ENCODE results near the gene CD3G.

The CD3G gene

DNA sequence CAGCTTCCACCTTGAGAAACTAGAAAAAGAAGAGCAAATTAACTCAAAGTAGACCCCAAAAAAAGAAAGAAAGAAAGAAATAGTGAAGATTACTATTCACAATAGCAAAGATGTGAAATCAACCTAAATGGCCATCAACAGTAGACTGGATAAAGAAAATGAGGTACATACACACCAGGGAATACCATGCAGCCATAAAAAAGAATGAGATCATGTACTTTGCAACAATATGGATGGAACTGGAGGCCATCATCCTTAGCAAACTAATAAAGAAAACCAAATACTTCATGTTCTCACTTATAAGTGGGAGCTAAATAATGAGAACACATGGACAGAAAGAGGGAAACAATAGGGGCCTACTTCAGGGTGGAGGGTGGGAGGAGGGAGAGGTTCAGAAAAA is 15.4 kb upstream of the CD3G start:
- DNase-seq: no peak

DNA sequence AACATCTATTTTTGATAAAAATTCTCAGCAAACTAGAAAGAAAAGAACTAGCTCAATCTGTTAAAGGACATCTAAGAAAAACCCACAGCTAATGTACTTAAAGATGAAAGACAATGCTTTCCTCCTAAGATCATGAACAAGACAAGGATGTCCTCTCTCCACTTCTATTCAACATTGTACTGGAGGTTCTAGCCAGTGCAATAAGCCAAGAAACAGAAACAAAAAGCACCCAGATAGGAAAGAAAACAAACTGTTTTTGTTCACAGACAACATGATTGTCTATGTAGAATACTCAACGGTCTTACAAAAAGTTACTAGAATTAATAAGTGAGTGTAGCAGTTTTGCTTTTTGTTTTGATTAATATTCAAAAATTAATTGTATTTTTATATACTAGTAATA is 9.4 kb upstream of the CD3G start:
- DNase-seq: no peak

DNA sequence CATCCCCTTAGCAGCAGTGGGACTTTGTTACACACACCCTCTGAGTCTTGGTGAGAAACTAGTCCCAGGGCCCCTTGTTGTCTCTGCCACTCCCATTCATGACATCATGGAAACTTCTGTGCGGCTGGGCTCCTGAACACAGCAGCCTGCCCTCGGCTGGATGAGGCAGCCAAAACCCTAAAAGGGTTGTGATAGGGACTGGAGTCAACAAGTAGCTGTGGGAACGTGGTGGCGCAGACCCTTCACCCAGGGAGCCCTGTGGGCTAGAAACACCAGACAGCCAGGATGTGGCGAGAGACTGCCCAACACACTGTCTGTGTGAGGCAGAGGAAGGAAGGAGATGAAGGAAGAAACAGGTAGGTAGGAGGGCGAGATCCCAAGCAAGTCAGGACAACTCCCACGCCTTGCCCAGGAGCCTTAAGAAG is 5.5 kb upstream of the CD3G start:
- peak; percentile 72 to 92 (median 84) for DNase-seq

DNA sequence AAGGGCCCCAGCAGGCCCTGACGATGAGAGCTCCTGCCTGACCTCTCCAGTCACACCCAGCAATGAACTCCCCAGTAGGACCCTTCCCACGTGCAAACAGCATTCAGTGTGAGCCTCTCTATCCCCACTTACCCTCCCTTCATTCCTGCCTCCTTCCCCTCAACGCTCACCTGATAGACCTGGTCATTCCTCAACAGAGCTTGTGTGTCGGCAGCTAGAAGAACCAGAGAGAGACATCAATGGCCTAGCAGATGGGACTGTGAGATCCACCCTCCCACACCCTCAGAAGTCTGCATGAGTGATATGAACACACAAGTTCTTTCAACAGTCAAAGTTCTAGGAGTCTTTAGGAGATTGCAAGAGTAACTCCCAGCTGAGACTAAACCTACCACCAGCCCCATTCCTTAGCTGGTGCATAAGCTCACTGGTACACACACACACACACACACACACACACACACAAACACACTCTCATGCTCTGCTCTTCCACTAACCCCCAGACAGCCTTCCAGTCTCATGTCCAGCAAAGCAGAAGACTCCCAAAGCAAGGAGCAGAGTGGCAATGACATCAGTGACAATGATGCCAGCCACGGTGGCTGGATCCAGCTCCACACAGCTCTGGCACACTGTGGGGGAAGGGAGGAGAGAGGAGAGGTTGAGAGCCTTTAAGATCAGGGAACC is 4.7 kb upstream of the CD3G start:
- DNase-seq: peak in 1 of 5 donors; percentile 30

DNA sequence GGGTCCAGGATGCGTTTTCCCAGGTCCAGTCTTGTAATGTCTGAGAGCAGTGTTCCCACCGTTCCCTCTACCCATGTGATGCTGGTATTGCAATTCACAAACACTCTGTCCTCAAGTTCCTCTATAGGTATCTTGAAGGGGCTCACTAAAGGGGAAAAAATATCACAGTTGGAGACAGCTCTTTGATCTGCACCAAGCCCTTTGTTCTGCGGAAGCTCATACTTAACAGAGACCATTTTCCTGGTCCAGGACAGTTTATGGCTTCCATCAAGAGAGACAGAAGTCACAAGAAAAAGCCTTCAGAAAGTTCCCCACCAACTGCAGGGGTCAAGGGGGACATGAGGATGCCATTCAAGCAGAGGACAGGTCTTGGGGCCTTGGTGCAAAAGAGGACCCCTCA is 3.7 kb upstream of the CD3G start:
- no peak for DNase-seq

DNA sequence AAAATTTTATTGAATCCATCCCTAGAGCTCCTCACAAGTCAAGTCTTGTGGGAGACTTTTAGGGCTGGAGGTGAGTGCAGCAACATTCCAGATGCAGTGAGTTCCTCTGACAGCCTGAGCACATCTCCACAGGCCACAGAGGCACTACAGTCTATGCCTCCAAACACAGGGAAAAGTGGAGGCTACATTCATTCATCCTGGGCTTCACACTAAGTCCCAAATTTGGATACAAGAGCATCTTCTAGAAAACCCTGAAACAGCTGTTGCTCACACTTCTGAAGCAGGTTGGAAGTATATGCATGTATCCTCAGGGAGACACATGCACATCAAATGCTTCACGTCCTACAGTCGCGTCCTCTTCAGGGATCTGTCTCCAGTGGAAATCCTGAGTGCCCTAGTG is 2.9 kb upstream of the CD3G start:
- DNase-seq: no peak

DNA sequence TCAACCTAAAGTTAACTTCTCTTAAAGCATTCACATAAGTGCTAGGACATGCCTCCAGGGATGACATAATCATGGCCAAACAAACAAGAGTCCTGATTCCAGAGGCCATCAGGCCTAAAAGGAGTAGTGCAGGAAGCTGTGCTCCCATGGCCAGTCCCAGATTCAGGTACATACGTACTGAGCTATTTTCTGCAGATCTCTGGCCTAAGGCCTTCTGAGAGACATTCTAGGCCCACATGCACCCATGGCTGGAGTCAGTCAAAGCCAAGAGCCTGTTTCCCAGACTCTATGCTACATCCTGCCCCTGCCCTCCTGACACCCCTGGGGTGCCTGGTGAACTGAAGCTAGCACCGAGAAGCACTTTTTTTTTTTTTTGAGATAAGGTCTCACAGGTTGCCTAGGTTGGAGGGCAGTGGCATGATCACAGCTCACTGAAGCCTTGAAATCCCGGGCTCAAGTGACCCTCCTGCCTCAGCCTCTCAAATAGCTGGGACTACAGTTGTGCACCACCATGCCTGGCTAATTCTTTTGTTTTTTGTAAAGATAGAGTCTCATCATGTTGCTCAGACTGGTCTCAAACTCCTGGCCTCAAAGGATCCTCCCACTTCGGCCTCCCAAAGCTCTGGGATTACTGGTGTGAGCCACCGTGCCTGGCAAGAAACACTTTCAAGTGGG is 2.2 kb upstream of the CD3G start:
- DNase-seq: peak in 1 of 5 donors; percentile 46

DNA sequence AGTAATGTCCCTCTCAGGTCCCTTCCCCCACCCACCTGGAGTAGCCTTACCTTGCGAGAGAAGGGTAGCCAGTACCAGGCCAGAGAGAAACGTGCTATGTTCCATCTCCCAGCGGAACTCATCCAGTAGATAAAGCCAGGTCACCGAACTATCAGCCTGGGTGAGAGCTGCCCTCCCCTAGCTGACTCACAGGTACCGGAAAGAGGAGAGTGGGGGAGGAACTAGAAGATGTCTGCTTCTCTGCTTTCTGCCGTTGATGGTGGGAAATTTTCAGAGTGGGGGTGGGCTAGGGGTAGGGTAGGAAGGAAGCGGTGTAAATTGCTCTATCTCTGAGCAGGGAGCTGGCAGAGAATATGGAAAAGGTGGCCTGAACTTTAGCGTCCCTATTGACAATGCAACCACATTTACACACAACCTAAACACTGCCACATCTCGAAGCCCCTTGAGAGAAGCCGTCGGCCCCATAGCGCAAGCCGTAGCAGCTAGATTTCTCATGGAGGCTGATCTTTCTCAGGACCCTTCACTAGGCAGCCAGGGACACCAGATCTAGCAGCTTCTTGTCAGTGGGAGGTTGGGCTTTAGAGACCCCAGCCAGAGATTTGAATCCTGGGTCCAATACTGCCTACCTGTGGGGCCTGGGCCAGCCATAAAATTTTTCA is 1.5 kb upstream of the CD3G start, which contains the start of gene CD3D:
Gene CD3D (minus strand): TSS at position 203 of the 659 bp plus-strand sequence. CDS start 98 bp downstream, at position 105.
- peak; percentile 44 to 81 (median 60) for DNase-seq

DNA sequence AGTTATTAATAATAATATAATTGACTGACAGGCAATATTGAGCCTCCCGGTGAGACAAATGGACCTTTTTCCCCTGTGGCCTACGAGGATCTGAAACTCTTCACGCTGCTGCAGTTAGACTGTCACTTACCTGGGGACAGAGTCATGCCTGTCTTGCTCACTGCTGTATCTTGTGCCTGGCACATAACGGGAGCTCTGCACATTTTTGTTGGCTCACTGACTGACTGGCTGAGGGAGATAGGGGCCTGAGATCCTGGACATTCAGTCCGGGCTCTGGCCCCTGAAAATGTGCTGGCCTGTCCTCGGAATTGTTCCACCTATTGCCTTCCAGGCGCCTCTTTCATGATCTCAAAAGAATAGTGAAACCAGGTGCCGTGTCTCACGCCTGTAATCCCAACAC is 896 bp upstream of the CD3G start:
- DNase-seq: peak in 1 of 5 donors; percentile 38

DNA sequence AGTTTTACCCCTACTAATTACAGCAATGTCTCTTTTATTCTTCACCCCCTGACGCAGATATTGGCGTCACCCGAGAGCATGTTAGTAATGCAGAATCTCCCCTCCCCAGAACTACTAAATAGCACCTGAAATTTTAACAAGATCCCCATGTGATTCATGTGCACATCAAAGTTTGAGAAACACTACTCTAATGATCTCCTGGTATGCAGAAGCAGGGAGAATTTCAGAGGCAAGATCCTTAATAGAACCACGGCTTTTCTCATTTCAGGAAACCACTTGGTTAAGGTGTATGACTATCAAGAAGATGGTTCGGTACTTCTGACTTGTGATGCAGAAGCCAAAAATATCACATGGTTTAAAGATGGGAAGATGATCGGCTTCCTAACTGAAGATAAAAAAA is 5.3 kb downstream of the CD3G start:
- DNase-seq: no peak

DNA sequence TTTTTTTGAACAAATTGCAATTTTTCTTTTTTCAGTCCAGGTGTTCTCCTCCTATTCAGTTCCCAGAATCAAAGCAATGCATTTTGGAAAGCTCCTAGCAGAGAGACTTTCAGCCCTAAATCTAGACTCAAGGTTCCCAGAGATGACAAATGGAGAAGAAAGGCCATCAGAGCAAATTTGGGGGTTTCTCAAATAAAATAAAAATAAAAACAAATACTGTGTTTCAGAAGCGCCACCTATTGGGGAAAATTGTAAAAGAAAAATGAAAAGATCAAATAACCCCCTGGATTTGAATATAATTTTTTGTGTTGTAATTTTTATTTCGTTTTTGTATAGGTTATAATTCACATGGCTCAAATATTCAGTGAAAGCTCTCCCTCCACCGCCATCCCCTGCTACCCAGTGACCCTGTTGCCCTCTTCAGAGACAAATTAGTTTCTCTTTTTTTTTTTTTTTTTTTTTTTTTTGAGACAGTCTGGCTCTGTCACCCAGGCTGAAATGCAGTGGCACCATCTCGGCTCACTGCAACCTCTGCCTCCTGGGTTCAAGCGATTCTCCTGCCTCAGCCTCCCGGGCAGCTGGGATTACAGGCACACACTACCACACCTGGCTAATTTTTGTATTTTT is 9.1 kb downstream of the CD3G start:
- peak in 1 of 5 donors; percentile 24 for DNase-seq

DNA sequence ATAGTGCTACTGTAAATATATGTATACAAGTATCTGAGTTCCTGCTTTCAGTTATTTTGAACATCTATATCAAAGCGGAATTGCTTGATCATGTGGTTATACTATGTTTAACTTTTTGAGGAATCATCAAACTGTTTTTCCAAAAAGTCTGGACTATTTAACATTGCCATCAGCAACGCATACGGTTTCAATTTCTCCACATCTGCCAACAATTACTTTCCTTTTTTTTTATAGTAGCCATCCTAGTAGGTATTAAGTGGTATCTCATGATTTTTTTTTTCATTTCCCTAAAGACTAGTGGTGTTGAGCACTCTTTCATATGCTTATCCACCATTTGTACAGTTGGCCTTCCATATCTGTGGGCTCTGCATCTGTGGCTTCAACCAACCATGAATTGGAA is 13.9 kb downstream of the CD3G start:
- DNase-seq: no peak

DNA sequence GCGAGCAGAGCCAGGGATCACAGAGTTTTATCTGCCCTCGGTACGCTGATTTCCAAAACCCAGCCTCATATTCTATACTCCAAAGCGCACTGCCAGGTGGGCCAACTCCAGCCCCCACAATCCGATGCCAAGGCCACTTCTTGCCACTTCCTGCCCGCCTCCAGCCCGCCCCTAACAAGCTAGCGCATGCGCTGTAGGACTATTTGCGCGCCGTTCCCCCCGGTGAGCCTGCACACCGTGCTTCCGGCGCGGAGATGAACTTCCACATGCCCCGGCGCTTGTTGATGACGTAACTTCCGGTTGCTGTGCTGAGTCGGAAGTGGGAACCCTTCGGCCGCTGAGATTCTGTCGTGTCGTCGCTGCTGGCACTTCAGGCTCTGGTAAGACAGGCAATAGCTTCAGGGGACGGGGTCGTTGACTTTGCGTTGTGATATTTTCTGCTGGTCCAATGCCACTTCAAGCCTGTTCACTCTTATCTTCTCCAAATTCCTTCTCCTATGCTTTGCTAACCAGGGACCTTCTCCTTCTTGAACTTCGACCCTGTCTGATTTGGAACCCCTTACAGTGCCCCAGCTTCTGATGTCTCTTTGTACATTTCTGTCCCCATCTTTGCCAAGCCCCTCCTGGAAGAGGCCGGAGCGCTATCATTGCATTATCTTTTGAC is 15.3 kb downstream of the CD3G start, which contains the start of gene UBE4A:
Gene UBE4A (plus strand): TSS at position 306 of the 664 bp plus-strand sequence. CDS start 5,481 bp downstream, outside the sequence.
- DNase-seq: peak; percentile 88 to 98 (median 94)

DNA sequence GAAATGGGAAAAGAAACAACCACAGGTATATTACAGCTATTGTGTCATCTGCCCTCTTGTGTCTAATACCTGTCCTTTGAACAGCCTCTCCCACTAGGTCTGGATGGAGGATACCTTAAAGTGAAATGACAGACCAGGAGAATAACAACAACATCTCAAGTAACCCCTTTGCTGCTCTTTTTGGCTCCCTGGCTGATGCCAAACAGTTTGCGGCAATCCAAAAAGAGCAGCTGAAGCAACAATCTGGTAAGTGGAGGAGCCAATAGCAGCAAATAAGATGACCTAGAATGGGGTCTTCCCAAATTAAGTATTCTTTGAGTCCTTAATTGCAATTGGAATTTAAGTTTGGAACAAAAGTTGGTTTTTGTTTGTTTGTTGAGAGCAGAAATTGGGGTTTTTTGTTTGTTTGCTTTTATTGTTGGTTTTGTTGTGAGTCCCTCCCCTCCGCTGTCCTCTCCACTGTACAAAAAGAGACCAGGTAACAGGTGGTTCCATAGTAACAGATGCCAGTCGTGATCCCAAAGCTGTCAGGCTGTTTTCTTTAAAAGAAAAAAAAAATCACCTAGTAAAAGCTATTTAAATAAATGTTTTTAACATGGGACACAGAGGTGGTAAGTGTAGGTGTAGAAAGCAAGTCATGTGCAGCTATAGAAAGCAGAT is 20.9 kb downstream of the CD3G start:
- no peak for DNase-seq

DNA sequence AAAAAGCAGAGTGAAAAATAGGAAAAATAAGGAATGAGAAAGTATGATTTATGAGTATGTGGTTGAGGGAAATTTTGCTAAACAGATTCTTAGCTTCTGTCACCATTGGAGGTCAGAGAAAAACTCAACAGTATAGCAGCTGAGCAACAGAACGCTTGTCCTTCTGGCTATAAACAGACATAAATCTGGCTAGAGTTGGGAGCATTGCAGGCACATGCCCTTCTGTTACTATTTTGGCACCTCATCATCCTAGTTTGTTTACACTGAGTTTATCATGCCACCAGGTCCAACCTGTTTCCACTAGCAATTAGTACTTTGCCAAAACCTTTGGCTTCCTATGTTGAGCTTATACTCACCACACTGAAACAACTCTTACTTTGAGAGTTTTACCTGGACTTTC is 22.1 kb downstream of the CD3G start:
- DNase-seq: no peak

DNA sequence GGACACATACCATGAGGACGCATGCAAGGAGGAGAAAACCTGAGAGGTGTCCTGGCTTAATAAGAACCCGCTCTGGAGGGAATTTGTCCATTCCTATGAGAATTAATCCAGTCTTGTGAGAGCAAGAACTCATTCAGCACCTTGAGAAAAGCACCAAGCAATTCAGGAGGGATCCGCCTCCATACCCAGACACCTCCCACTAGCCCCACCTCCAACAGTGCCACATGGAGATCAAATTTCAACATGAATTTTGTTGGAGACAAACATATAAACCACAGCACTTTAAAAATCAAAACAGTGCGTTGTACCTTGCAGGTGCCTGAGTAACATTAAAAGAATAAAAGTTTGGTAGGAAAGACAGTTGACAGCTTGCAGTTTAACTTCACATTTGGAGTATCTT is 26.6 kb downstream of the CD3G start:
- DNase-seq: no peak

DNA sequence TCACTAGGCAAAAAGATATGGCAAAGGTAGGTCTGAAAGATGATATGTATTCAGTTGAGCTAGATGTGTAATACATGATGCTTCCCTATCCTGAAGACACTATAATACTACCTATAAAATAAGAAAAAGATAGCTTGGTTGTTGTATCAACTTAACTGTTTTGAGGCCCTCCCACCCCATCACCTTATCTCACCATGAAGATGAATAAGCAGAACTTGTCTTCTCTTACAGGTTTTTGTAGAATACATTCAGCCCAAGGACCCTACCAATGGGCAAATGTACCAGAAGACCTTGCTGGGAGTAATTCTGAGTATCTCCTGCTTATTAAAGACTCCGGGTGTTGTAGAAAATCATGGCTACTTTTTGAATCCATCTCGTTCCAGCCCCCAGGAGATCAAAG is 29.1 kb downstream of the CD3G start:
- no peak for DNase-seq

DNA sequence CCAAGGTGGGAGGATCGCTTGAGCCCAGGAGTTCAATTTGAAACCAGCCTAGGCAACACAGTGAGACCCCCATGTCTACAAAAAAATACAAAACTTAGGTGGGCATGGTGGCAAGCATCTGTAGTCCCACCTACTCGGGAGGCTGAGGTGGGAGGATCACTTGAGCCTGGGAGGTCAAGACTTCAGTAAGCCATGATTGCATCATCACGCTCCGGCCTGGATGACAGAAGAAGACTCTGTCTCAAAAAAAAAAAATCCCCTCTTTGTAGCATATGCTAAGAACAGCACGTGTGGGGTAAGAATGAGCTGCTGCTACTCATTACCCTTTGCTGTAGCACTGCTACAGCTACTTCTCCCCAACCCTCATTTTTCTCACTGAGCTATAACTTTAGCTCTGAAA is 29.7 kb downstream of the CD3G start:
- DNase-seq: no peak

DNA sequence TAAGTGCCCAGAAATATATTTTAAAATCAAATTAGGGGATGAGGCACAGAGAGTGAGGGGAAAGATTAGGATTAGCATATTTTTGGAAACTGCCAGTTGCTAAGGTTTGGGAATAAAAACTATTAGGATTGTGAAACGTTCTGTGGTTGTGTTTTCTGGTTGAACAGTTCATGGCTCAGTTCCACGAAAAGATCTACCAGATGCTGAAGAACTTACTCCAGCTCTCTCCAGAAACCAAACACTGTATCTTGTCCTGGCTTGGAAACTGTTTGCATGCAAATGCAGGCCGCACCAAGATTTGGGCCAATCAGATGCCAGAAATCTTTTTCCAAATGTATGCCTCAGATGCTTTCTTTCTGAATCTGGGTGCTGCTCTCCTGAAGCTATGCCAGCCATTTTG is 30.6 kb downstream of the CD3G start:
- DNase-seq: no peak

DNA sequence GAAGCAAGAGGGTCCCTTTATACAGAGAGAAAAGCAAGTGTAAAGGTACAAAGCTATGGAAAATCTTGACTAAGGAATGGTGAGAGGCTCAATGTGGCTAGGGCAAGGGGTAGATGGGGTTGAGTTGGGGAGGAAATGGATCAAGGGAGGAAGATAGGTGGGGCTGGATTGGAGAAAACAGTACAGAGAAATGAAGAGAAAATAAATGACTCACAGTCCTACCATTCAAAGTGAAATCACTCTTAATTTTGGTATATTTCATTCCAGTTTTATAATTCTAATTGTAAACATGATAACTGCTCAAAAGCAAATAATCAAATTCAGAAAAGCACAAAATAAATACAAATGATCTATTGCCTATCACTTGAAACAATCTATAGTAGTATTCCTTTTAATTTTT is 31.8 kb downstream of the CD3G start:
- no peak for DNase-seq

DNA sequence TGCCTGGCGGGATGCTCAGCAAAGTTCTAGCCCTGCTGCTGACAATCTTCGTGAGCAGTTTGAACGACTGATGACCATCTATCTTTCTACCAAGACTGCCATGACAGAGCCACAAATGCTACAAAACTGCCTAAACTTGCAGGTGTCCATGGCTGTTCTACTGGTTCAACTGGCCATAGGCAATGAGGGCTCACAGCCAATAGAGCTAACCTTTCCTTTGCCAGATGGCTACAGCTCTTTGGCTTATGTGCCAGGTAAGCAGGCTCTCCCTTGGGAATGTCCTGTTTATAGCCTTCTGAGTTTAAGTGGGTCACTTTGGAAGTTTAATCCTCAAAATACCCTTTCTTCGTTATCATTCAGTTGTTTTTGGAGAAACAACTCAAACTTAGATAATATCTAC is 35.4 kb downstream of the CD3G start:
- DNase-seq: no peak

DNA sequence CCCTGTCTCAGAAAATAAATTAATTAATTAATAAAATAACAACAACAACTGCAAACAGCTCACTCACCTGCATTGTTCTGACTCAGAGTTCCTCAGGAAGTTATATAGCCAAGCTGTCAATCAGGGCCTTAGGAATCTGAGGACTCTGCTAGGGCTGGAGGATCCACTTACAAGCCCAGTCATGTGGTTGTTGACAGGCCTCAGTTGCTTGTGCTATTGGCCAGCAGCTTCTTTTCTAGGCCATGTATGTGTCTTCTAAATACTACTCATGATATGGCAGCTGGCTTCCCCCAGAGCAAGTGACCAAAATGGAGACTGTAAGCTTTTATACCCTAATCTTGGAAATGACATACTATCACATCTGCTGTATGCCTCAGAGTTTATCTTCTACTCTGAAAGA is 36.4 kb downstream of the CD3G start:
- DNase-seq: no peak

Measured in T-helper 1 cell (primary cell).